ENCODE results near the gene MRPL46. TPM values are rescaled to one million over a fixed set of nuclear protein-coding genes. Genes with fewer than 3 reads are reported as not detected.
A peak's percentile ranks its signal among the peaks of the same experiment; 100 is the strongest.

The MRPL46 gene
- polyA plus RNA-seq, 1 donor (not counting 4 experiments of a cell fraction or from before 2014, with no cell fraction given) = 26.3 TPM

GRCh38 chr15:88441076-88441730 is 26.0 kb downstream of the MRPL46 start:
- no peak for TF ChIP-seq CTCF (optimal IDR thresholded peaks at IDR 0.05 in 1 of 3, IDR thresholded peaks at IDR 0.05 in 1 of 3, conservative IDR thresholded peaks at IDR 0.05 in 1 of 3; ENCODE audit: extremely low read depth in 1 of 3, insufficient read depth in 2 of 3, low read length in 3 of 3)
- TF ChIP-seq EZH2 (IDR thresholded peaks at IDR 0.05; ENCODE audit: low read length) = no peak
- Histone ChIP-seq H3K27ac (ENCODE audit: control insufficient read depth, insufficient read depth, low read length) (no peak overlapping the region), H3K36me3 (ENCODE audit: control insufficient read depth in 2 of 2, extremely low read depth in 1 of 2, insufficient read depth in 2 of 2, low read length in 2 of 2) (no peaks in the 10 kb centered on the region), H3K4me1 (ENCODE audit: control insufficient read depth, extremely low read depth, insufficient read depth, low read length) (no peaks in the 10 kb centered on the region), H2AFZ (ENCODE audit: control insufficient read depth, low read length) (no peak overlapping the region), H3K27me3 (ENCODE audit: control insufficient read depth, extremely low read depth, insufficient read depth, low read length) (no peaks in the 10 kb centered on the region), H3K79me2 (ENCODE audit: control insufficient read depth, insufficient read depth, low read length) (no peaks in the 10 kb centered on the region), H3K4me3 (ENCODE audit: control insufficient read depth in 2 of 3, extremely low read depth in 1 of 3, insufficient read depth in 2 of 3, low read depth in 1 of 3, low read length in 3 of 3) (no peak overlapping the region), H3K9me3 (ENCODE audit: control insufficient read depth, low read depth, low read length) (no peaks in the 10 kb centered on the region), H3K4me2 (ENCODE audit: control insufficient read depth, extremely low read depth, insufficient read depth, low read depth, low read length) (no peak overlapping the region), H4K20me1 (ENCODE audit: control insufficient read depth, extremely low read depth, insufficient read depth, low read length) (no peaks in the 10 kb centered on the region), H3K9me1 (ENCODE audit: control insufficient read depth, extremely low read depth, insufficient read depth, low read length) (no peaks in the 10 kb centered on the region), H3K9ac (ENCODE audit: control insufficient read depth, extremely low read depth, insufficient read depth, low read length) (no peak overlapping the region)
- dilution Hi-C loops (cut with MboI; ENCODE audit: extremely low pct_ligation_motif_present, low sequenced_read_pairs) = no loop called here
- DNase-seq (ENCODE audit: low read depth, low spot score) = no peak
- FAIRE-seq = no peak

DNA sequence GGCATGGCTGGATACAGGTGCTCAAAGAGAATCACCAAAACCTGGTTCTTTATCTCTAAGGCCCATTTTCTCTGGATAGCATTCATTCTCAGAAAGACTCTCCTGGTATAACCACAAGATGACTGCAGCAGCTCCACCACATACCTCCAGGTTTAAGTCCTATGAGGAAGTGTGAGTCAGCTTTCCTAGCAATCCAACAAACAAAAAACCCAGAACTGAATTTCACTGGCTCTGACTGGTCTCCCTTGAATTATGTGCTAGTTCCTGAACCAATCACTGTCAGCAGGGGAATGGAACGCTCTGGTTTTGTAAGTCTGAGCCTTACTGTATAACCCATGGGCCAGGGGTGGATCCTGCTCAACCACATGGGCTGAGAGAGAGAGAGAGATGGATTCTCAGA is 27.2 kb downstream of the MRPL46 start:
- Histone ChIP-seq H3K79me2 (ENCODE audit: control insufficient read depth, insufficient read depth, low read length) (no peaks in the 10 kb centered on the region), H2AFZ (ENCODE audit: control insufficient read depth, low read length) (no peak overlapping the region), H4K20me1 (ENCODE audit: control insufficient read depth, extremely low read depth, insufficient read depth, low read length) (no peaks in the 10 kb centered on the region), H3K27me3 (ENCODE audit: control insufficient read depth, extremely low read depth, insufficient read depth, low read length) (no peaks in the 10 kb centered on the region), H3K36me3 (ENCODE audit: control insufficient read depth in 2 of 2, extremely low read depth in 1 of 2, insufficient read depth in 2 of 2, low read length in 2 of 2) (no peaks in the 10 kb centered on the region), H3K9ac (ENCODE audit: control insufficient read depth, extremely low read depth, insufficient read depth, low read length) (no peak overlapping the region), H3K9me3 (ENCODE audit: control insufficient read depth, low read depth, low read length) (no peaks in the 10 kb centered on the region), H3K4me2 (ENCODE audit: control insufficient read depth, extremely low read depth, insufficient read depth, low read depth, low read length) (no peak overlapping the region), H3K4me1 (ENCODE audit: control insufficient read depth, extremely low read depth, insufficient read depth, low read length) (no peaks in the 10 kb centered on the region), H3K27ac (ENCODE audit: control insufficient read depth, insufficient read depth, low read length) (no peak overlapping the region), H3K4me3 (ENCODE audit: control insufficient read depth in 2 of 3, extremely low read depth in 1 of 3, insufficient read depth in 2 of 3, low read depth in 1 of 3, low read length in 3 of 3) (no peak overlapping the region), H3K9me1 (ENCODE audit: control insufficient read depth, extremely low read depth, insufficient read depth, low read length) (no peaks in the 10 kb centered on the region)
- DNase-seq (ENCODE audit: low read depth, low spot score) (peak; percentile 11), FAIRE-seq (no peak)
- dilution Hi-C loops (cut with MboI; ENCODE audit: extremely low pct_ligation_motif_present, low sequenced_read_pairs) = no loop called here
- TF ChIP-seq EZH2 (IDR thresholded peaks at IDR 0.05; ENCODE audit: low read length) (no peak), CTCF (optimal IDR thresholded peaks at IDR 0.05 in 1 of 3, IDR thresholded peaks at IDR 0.05 in 1 of 3, conservative IDR thresholded peaks at IDR 0.05 in 1 of 3; ENCODE audit: extremely low read depth in 1 of 3, insufficient read depth in 2 of 3, low read length in 3 of 3) (no peak)
